HepG2 (cell line): Measurements from ENCODE around the gene CPVL. TPM values are rescaled to one million over a fixed set of nuclear protein-coding genes. Genes with fewer than 3 reads are reported as not detected.

Experiments
- ATAC-seq: fragments of 200-7000 bp; cut with Tn5 transposase; 3 replicates; pipeline ENCODE4 v1.9.1; 2020; ENCODE audit warnings: mild to moderate bottlenecking, moderate library complexity
- BruUV-seq: library from RNA; stranded (reverse); fragments of 400-500 nt; replicated peaks from 2 replicates; lab custom pipeline; 2021; lab: Mats Ljungman, UMichigan
- CTCF ChIA-PET: fragments of 300-600 bp; formaldehyde crosslinking; extraction: SDS; loops from one replicate; lab custom pipeline; 2021; ENCODE audit warnings: low total read pairs, inconsistent platforms, low intra/inter-chr PET ratio; lab: Yijun Ruan, JAX
- POLR2A ChIA-PET: fragments of 350-600 bp; sonication (Branson Sonifier 250); formaldehyde crosslinking; loops from one replicate; lab custom pipeline; 2020; ENCODE audit warnings: antibody characterized with exemption, inconsistent platforms; lab: Yijun Ruan, JAX
- DNase-seq: peaks from one replicate; pipeline ENCODE4 v3.0.0-alpha.2; 2015; ENCODE audit warnings: low spot score
- FAIRE-seq: peaks from 3 replicates; lab custom pipeline; 2011; peaks lifted over from hg19 to GRCh38; lab: Jason Lieb, UNC
- H2AFZ ChIP-seq: one replicate; pipeline ENCODE4 v1.6.1; 2011; ENCODE audit warnings: low read length, inconsistent platforms
- H3K27ac ChIP-seq: fragments of 300-600 bp; 3 replicates; pipeline ENCODE4 v1.8.0; 2011; ENCODE audit warnings: mixed run types, mild to moderate bottlenecking, mixed read lengths, low read length, inconsistent platforms; ENCODE audit not compliant: insufficient read depth; ENCODE audit errors: extremely low read length
- H3K27me3 ChIP-seq, 2 experiments: fragments of 200-600 bp in 1 of 2; 2 replicates in 1 of 2; 3 replicates in 1 of 2; pipeline versions ENCODE4 v1.6.0 to v1.8.0; 2011; ENCODE audit warnings: low read length in 2 of 2, mild to moderate bottlenecking in 2 of 2, moderate library complexity in 2 of 2, inconsistent platforms in 1 of 2; ENCODE audit not compliant: insufficient read depth in 2 of 2, control insufficient read depth in 1 of 2
- H3K36me3 ChIP-seq, 2 experiments: fragments of 200-600 bp in 1 of 2; replicated peaks in 1 of 2; 2 replicates in 1 of 2; 3 replicates in 1 of 2; pipeline versions ENCODE4 v1.5.1 to v1.8.0; 2011; ENCODE audit warnings: low read length in 2 of 2, inconsistent platforms in 1 of 2; ENCODE audit not compliant: insufficient read depth in 2 of 2, control insufficient read depth in 1 of 2
- H3K4me1 ChIP-seq: 2 replicates; pipeline ENCODE4 v1.5.1; 2012; ENCODE audit warnings: low read length, inconsistent platforms; ENCODE audit not compliant: insufficient read depth
- H3K4me2 ChIP-seq: 2 replicates; pipeline ENCODE4 v1.6.0; 2011; ENCODE audit warnings: low read depth, low read length, inconsistent platforms
- H3K4me3 ChIP-seq, 3 experiments: fragments of 200-600 bp in 1 of 3; sonication (generic), shearing (Covaris generic) in 1 of 3; replicated peaks in 1 of 3; 2 replicates each; pipeline ENCODE4 v1.5.1; 2011 to 2016; ENCODE audit warnings: low read length in 3 of 3, inconsistent platforms in 2 of 3, low read depth in 2 of 3, mild to moderate bottlenecking in 2 of 3, control low read depth in 1 of 3, mixed read lengths in 1 of 3; ENCODE audit not compliant: insufficient read depth in 1 of 3
- H3K79me2 ChIP-seq: one replicate; pipeline ENCODE4 v1.6.1; 2011; ENCODE audit warnings: low read length, inconsistent platforms; ENCODE audit not compliant: insufficient read depth
- H3K9ac ChIP-seq: 2 replicates; pipeline ENCODE4 v1.6.0; 2011; ENCODE audit warnings: mild to moderate bottlenecking, low read depth, low read length, inconsistent platforms; ENCODE audit not compliant: insufficient read depth
- H3K9me3 ChIP-seq: 2 replicates; pipeline ENCODE4 v1.5.1; 2012; ENCODE audit warnings: mild to moderate bottlenecking, low read length
- H4K20me1 ChIP-seq: 2 replicates; pipeline ENCODE4 v1.6.0; 2011; ENCODE audit warnings: inconsistent platforms, mild to moderate bottlenecking, low read length, moderate library complexity; ENCODE audit not compliant: insufficient read depth
- ADNP ChIP-seq: sonication (generic); formaldehyde crosslinking; IDR thresholded peaks from 2 replicates; pipeline ENCODE4 v1.4.0; 2020; ENCODE audit warnings: missing genetic modification reagents
- BCLAF1 ChIP-seq: fragments of 450-650 bp; IDR thresholded peaks from 2 replicates; pipeline ENCODE4 v1.6.1; 2017; ENCODE audit warnings: mild to moderate bottlenecking
- FOXA1 ChIP-seq, 2 experiments: fragments of 450-650 bp in 1 of 2; sonication (generic) in 1 of 2; formaldehyde crosslinking in 1 of 2; IDR thresholded peaks; 2 replicates each; pipeline versions ENCODE4 v1.4.0 to v1.6.1; 2016 to 2020; ENCODE audit warnings: missing genetic modification reagents in 1 of 2
- FOXO4 ChIP-seq: sonication (generic); formaldehyde crosslinking; conservative IDR thresholded peaks from 2 replicates; pipeline ENCODE4 v1.8.1; 2023; ENCODE audit warnings: missing genetic modification reagents
- HNF1B ChIP-seq: sonication (generic); formaldehyde crosslinking; IDR thresholded peaks from 2 replicates; pipeline ENCODE4 v1.5.1; 2020; ENCODE audit warnings: mild to moderate bottlenecking, moderate library complexity, missing genetic modification reagents
- MAX ChIP-seq: IDR thresholded peaks from 2 replicates; pipeline ENCODE4 v1.6.1; 2012; ENCODE audit warnings: inconsistent platforms
- NFE2L1 ChIP-seq: sonication (generic); formaldehyde crosslinking; IDR thresholded peaks from 2 replicates; pipeline ENCODE4 v1.4.0; 2020; ENCODE audit warnings: missing genetic modification reagents, mild to moderate bottlenecking, borderline replicate concordance
- TMF1 ChIP-seq: sonication (generic); formaldehyde crosslinking; IDR thresholded peaks from 2 replicates; pipeline ENCODE4 v1.8.1; 2022; ENCODE audit warnings: low read depth, missing genetic modification reagents
- XRCC5 ChIP-seq: fragments of 200-400 bp; formaldehyde crosslinking; optimal IDR thresholded peaks from 2 replicates; pipeline ENCODE3; 2017; ENCODE audit warnings: mild to moderate bottlenecking, low read length
- ZBTB38 ChIP-seq: sonication (generic); formaldehyde crosslinking; IDR thresholded peaks from 2 replicates; pipeline ENCODE4 v1.5.1; 2020; ENCODE audit warnings: mild to moderate bottlenecking, missing genetic modification reagents
- ZNF20 ChIP-seq: sonication (generic); formaldehyde crosslinking; IDR thresholded peaks from 2 replicates; pipeline ENCODE4 v1.4.0; 2020; ENCODE audit warnings: mild to moderate bottlenecking, moderate library complexity, missing genetic modification reagents
- ZNF296 ChIP-seq: sonication (generic); formaldehyde crosslinking; conservative IDR thresholded peaks from 2 replicates; pipeline ENCODE4 v1.5.0; 2020; ENCODE audit warnings: mild to moderate bottlenecking, missing genetic modification reagents
- WGBS: methylation state at CpG from one replicate; pipeline ENCODE4 v1.1.6; 2017; ENCODE audit warnings: low lambda C conversion rate; 5-methylcytosine and 5-hydroxymethylcytosine counted together
- in situ Hi-C: cut with HindIII; loops from 2 replicates; pipeline ENCODE4 v1.10.0; 2017; ENCODE audit warnings: low pct_unique_long_range_greater_than_20kb; ENCODE audit not compliant: extremely low pct_ligation_motif_present
- intact Hi-C: fragments of 100-400 bp; cut with micrococcal nuclease; formaldehyde crosslinking; loops from one replicate; pipeline ENCODE4 v1.10.0; 2022; ENCODE audit not compliant: unreplicated experiment
- polyA plus RNA-seq, 8 experiments: library from polyadenylated mRNA; depleted of rRNA in 3 of 8; stranded (reverse) in 7 of 8; unstranded in 1 of 8; fragments of >200 nt; fragmentation: Illumina TruSeq in 4 of 8; extraction: Trizol in 4 of 8; gene quantifications; 2 replicates each; pipeline versions ENCODE4 v1.2.1 to v1.2.3, GENCODE V29; 2011 to 2016; ENCODE audit warnings: low read depth in 4 of 8, missing spikeins in 1 of 8, mixed read lengths in 1 of 8; ENCODE audit not compliant: insufficient read depth in 1 of 8
- total RNA-seq, 5 experiments: library from RNA; depleted of rRNA; stranded (reverse); fragments of >200 nt; fragmentation: Illumina TruSeq; extraction: Trizol; gene quantifications; 2 replicates each; pipeline ENCODE4 v1.2.3, GENCODE V29; 2016; ENCODE audit warnings: low read depth in 1 of 5
- TF ChIP-seq, protein P1 (sequence below): sonication (generic); formaldehyde crosslinking; IDR thresholded peaks from 2 replicates; pipeline ENCODE4 v1.4.0; 2020; ENCODE audit warnings: missing genetic modification reagents, mild to moderate bottlenecking, borderline replicate concordance
- TF ChIP-seq, protein P2 (sequence below): sonication (generic); formaldehyde crosslinking; IDR thresholded peaks from 2 replicates; pipeline ENCODE4 v1.9.0; 2021; ENCODE audit warnings: missing genetic modification reagents, borderline replicate concordance

Gene CPVL
- total and polyA plus RNA-seq, 2 of the 13 experiments (the other 11 are each of a cell fraction or from before 2014, with no cell fraction given) = 59.2 to 294 TPM

DNA sequence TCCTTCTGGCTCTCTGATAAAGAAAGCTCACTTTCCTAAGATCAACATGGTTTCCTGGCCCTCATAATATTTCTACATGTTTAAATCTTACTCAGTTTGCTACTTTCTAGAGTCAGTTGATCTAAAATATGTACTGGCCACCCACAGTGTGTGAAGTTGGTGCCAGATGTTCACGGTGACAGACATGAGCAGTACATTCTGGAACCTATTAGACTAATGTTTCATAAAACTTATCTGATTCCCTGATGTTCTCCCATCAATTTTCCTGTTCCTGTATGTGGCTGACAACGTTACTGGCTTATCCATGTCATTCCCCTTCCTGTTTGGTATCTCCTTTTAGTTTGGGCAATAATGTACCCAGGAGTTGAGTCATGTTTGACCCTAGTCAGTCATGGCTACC is 13.7 kb upstream of the CPVL start:
- TF ChIP-seq XRCC5 = no peak
- no peak for TF ChIP-seq FOXO4 (CRISPR knock-in tag)
- TF ChIP-seq FOXA1 (IDR thresholded peaks at IDR 0.05) = no peak
- no peak for TF ChIP-seq FOXA1 (CRISPR knock-in tag; IDR thresholded peaks at IDR 0.05)
- no peak for TF ChIP-seq TMF1
- no peak for TF ChIP-seq ADNP (CRISPR knock-in tag)
- TF ChIP-seq ZNF296 = no peak
- TF ChIP-seq HNF1B (CRISPR knock-in tag) = no peak
- TF ChIP-seq, protein P1, sequence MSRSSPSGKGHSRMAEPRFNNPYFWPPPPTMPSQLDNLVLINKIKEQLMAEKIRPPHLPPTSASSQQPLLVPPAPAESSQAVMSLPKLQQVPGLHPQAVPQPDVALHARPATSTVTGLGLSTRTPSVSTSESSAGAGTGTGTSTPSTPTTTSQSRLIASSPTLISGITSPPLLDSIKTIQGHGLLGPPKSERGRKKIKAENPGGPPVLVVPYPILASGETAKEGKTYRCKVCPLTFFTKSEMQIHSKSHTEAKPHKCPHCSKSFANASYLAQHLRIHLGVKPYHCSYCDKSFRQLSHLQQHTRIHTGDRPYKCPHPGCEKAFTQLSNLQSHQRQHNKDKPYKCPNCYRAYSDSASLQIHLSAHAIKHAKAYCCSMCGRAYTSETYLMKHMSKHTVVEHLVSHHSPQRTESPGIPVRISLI = no peak
- no peak for TF ChIP-seq MAX
- TF ChIP-seq NFE2L1 = no peak
- no peak for TF ChIP-seq ZBTB38 (CRISPR knock-in tag)
- TF ChIP-seq ZNF20 = no peak
- TF ChIP-seq, protein P2, sequence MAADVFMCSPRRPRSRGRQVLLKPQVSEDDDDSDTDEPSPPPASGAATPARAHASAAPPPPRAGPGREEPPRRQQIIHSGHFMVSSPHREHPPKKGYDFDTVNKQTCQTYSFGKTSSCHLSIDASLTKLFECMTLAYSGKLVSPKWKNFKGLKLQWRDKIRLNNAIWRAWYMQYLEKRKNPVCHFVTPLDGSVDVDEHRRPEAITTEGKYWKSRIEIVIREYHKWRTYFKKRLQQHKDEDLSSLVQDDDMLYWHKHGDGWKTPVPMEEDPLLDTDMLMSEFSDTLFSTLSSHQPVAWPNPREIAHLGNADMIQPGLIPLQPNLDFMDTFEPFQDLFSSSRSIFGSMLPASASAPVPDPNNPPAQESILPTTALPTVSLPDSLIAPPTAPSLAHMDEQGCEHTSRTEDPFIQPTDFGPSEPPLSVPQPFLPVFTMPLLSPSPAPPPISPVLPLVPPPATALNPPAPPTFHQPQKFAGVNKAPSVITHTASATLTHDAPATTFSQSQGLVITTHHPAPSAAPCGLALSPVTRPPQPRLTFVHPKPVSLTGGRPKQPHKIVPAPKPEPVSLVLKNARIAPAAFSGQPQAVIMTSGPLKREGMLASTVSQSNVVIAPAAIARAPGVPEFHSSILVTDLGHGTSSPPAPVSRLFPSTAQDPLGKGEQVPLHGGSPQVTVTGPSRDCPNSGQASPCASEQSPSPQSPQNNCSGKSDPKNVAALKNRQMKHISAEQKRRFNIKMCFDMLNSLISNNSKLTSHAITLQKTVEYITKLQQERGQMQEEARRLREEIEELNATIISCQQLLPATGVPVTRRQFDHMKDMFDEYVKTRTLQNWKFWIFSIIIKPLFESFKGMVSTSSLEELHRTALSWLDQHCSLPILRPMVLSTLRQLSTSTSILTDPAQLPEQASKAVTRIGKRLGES = no peak
- TF ChIP-seq BCLAF1 = no peak
- no peak overlapping the region for H3K27ac ChIP-seq
- ATAC-seq = no peak
- H3K79me2 ChIP-seq = no peaks in the 10 kb centered on the region
- WGBS = 96% methylated on average over 2 of the region's 2 CpGs
- no peak overlapping the region for H3K4me2 ChIP-seq
- no peaks in the 10 kb centered on the region for H3K9me3 ChIP-seq
- H4K20me1 ChIP-seq = no peaks in the 10 kb centered on the region
- no TSS peak for BruUV-seq
- in situ Hi-C loops (no loop called here), intact Hi-C loops (no loop called here)
- H3K4me3 ChIP-seq = no peak overlapping the region
- no peaks in the 10 kb centered on the region; a peak in 1 of 5 replicates for H3K36me3 ChIP-seq
- H3K9ac ChIP-seq = no peak overlapping the region
- no peak overlapping the region for H2AFZ ChIP-seq
- POLR2A ChIA-PET = no interaction called here
- CTCF ChIA-PET = no interaction called here
- no peaks in the 10 kb centered on the region for H3K27me3 ChIP-seq
- no peak for FAIRE-seq
- peaks cover 16% of the 10 kb centered on the region for H3K4me1 ChIP-seq
- no peak for DNase-seq
